MCF 10A (cell line): ENCODE results near the gene NDRG3. TPM values are rescaled to one million over a fixed set of nuclear protein-coding genes. Genes with fewer than 3 reads are reported as not detected.

ENCODE experiments used
- BruUV-seq: library from RNA; stranded (reverse); fragments of 400-500 nt; replicated peaks from 2 replicates; lab custom pipeline; 2021; lab: Mats Ljungman, UMichigan
- CTCF ChIA-PET: fragments of 300-600 bp; sonication (Branson Sonifier 250); formaldehyde crosslinking; extraction: SDS; loops from one replicate; lab custom pipeline; 2021; ENCODE audit warnings: antibody characterized with exemption, inconsistent platforms; lab: Yijun Ruan, JAX
- POLR2A ChIA-PET: fragments of 300-600, 350-650 bp; sonication (Branson Sonifier 250); formaldehyde crosslinking; extraction: SDS; loops from one replicate; lab custom pipeline; 2020; ENCODE audit warnings: antibody characterized with exemption, inconsistent platforms; lab: Yijun Ruan, JAX
- DNase-seq: peaks from one replicate; pipeline ENCODE4 v3.0.0-alpha.2; 2018; ENCODE audit not compliant: unreplicated experiment
- H3K27ac Mint-ChIP-seq: one replicate; pipeline ENCODE4 v1.8.0; 2022; ENCODE audit warnings: mild to moderate bottlenecking, low read depth, mixed read lengths; ENCODE audit not compliant: unreplicated experiment
- H3K27me3 Mint-ChIP-seq: one replicate; pipeline ENCODE4 v1.8.0; 2022; ENCODE audit warnings: mixed read lengths; ENCODE audit not compliant: insufficient read depth, unreplicated experiment
- H3K36me3 Mint-ChIP-seq: one replicate; pipeline ENCODE4 v1.8.0; 2022; ENCODE audit warnings: mild to moderate bottlenecking, moderate library complexity, mixed read lengths; ENCODE audit not compliant: insufficient read depth, unreplicated experiment
- H3K4me1 Mint-ChIP-seq: one replicate; pipeline ENCODE4 v1.8.0; 2022; ENCODE audit warnings: mixed read lengths; ENCODE audit not compliant: insufficient read depth, unreplicated experiment
- H3K4me3 Mint-ChIP-seq: one replicate; pipeline ENCODE4 v1.8.0; 2022; ENCODE audit warnings: mild to moderate bottlenecking, moderate library complexity, mixed read lengths; ENCODE audit not compliant: unreplicated experiment
- H3K9me3 Mint-ChIP-seq: one replicate; pipeline ENCODE4 v1.8.0; 2022; ENCODE audit warnings: mixed read lengths; ENCODE audit not compliant: unreplicated experiment
- CTCF ChIP-seq: fragments of 200-600 bp; IDR thresholded peaks from one replicate; pipeline ENCODE4 v1.8.0; 2022; ENCODE audit warnings: antibody characterized with exemption, mild to moderate bottlenecking; ENCODE audit not compliant: unreplicated experiment
- intact Hi-C: fragments of 100-400 bp; cut with micrococcal nuclease; formaldehyde crosslinking; loops from 2 replicates; pipeline ENCODE4 v1.14.1; 2022
- total RNA-seq: library from RNA; stranded (reverse); gene quantifications from 2 replicates; pipeline ENCODE4 v1.2.3, GENCODE V29; 2022

Gene NDRG3
- total RNA-seq, 1 experiment from 2014 or later = 10.3 TPM

GRCh38 chr20:36785308-36785707 lies 39.4 kb upstream of the NDRG3 start:
- POLR2A ChIA-PET = no interaction called here
- Mint-ChIP-seq H3K27me3 (no peaks in the 10 kb centered on the region), H3K4me1 (no peaks in the 10 kb centered on the region), H3K4me3 (no peak overlapping the region), H3K27ac (no peak overlapping the region), H3K9me3 (no peaks in the 10 kb centered on the region), H3K36me3 (peaks cover 44% of the 10 kb centered on the region)
- TF ChIP-seq CTCF = no peak
- intact Hi-C loops = no loop called here
- DNase-seq = no peak
- CTCF ChIA-PET = interaction anchor here (1.0 to 1.2 kb wide), 3 partner anchors 19 to 24 kb away, joined by 3 to 4 read pairs (median 3); no protein-coding TSS in a partner anchor
- BruUV-seq = no TSS peak

DNA sequence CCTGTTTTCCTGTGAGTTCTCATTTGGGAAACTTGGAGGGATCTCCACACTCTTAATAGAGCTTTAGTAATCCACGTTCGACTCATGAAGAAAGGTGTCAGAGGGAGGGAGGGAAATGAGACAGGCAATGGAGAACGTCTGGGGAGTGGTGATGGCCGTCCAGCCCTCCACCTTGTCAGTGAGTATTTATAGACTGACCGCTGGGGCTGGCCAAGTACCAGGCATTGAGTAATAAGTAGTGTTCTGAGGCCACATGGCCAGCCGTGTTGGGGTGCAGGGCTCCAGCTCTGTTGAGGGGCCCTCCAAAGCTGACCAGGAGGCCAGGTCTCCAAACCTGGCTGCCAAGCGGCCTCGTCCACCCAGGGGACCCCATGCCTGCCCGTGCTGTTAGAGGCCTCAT lies 39.0 kb upstream of the NDRG3 start:
- Mint-ChIP-seq H3K27ac (no peak overlapping the region), H3K9me3 (no peaks in the 10 kb centered on the region), H3K4me1 (no peaks in the 10 kb centered on the region), H3K27me3 (no peaks in the 10 kb centered on the region), H3K4me3 (no peak overlapping the region), H3K36me3 (peaks cover 44% of the 10 kb centered on the region)
- BruUV-seq = no TSS peak
- no peak for DNase-seq
- TF ChIP-seq CTCF = no peak
- CTCF ChIA-PET = interaction anchor here (1.0 to 1.2 kb wide), 4 partner anchors 11 to 25 kb away, joined by 3 to 6 read pairs (median 4); partner anchors contain the start of gene DSN1
- intact Hi-C loops = no loop called here
- POLR2A ChIA-PET = no interaction called here

DNA sequence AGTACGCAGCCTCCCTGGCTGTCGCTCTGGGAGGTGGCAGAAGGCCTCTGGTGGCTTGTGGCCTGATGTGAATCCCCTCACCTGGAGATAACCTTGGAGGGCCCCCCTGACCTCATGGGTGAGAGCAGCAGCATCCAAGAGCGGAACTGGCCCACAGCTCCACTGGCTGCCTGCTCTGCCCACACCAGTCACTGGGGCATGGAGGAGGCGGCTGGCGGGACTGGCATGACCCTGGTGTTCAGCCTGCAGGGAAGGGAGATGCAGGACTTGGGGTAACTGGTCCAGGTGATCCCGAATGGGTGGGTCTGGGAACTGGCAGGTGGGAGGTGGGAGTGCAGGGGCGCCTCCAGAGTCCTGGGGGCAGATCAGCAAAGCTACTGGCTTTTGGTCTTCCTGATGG lies 38.2 kb upstream of the NDRG3 start:
- Mint-ChIP-seq H3K36me3 (peaks cover 46% of the 10 kb centered on the region), H3K27ac (no peak overlapping the region), H3K27me3 (no peaks in the 10 kb centered on the region), H3K9me3 (no peaks in the 10 kb centered on the region), H3K4me1 (no peaks in the 10 kb centered on the region), H3K4me3 (no peak overlapping the region)
- intact Hi-C loops = no loop called here
- ChIA-PET CTCF (interaction anchor here (1.0 to 1.2 kb wide), 2 partner anchors 10 to 26 kb away, joined by 3 to 6 read pairs; partner anchors contain the start of gene DSN1), POLR2A (no interaction called here)
- TF ChIP-seq CTCF = no peak
- no TSS peak for BruUV-seq
- DNase-seq = no peak

DNA sequence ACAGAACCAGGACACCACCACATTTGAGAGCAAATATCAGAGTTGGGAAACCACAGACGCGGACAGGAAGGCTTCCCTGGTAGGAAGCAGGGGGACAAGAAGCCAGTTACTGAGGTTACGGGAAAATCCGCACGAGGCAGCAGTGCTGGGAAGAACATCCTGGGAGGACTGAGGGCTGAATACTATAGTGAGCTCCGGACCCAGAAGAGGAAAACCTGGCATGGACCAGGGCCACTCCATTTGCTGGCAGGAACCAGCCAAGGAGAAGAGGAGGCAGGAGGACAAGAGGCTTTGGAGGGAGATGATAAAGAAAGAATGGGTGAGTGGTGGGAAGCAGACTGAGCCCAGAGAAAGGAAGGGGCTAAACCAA lies 33.8 kb upstream of the NDRG3 start:
- intact Hi-C loops = no loop called here
- H3K4me1 Mint-ChIP-seq = no peaks in the 10 kb centered on the region
- no TSS peak for BruUV-seq
- H3K9me3 Mint-ChIP-seq = no peaks in the 10 kb centered on the region
- no peak for DNase-seq
- H3K36me3 Mint-ChIP-seq = peaks cover 35% of the 10 kb centered on the region
- no peaks in the 10 kb centered on the region for H3K27me3 Mint-ChIP-seq
- ChIA-PET CTCF (no interaction called here), POLR2A (no interaction called here)
- TF ChIP-seq CTCF = no peak
- H3K27ac Mint-ChIP-seq = peak overlapping the region; percentile 5
- H3K4me3 Mint-ChIP-seq = no peak overlapping the region
